GM12891 (cell line): ENCODE data around the gene NMUR1. TPM values are rescaled to one million over a fixed set of nuclear protein-coding genes. Genes with fewer than 3 reads are reported as not detected.
"Not testable (repeated sequence)": the region's sequence is repeated elsewhere in the genome, so short reads cannot be mapped to it uniquely, and the experiment has no call there.

ENCODE experiments used
- DNase-seq: peaks from one replicate; pipeline ENCODE4 v3.0.0; 2011; ENCODE audit warnings: low spot score; ENCODE audit not compliant: insufficient read length
- FAIRE-seq: peaks from 2 replicates; lab custom pipeline; 2011; peaks lifted over from hg19 to GRCh38; lab: Jason Lieb, UNC
- PAX5 ChIP-seq: IDR thresholded peaks from 2 replicates; pipeline ENCODE4 v1.6.1; 2011; ENCODE audit warnings: low read length, moderate library complexity, mild to moderate bottlenecking; ENCODE audit not compliant: insufficient read depth, severe bottlenecking
- POLR2A ChIP-seq: IDR thresholded peaks from 2 replicates; pipeline ENCODE4 v1.6.1; 2011; ENCODE audit warnings: low read depth, low read length, control low read depth
- POLR2AphosphoS5 ChIP-seq: IDR thresholded peaks from 2 replicates; pipeline ENCODE4 v1.6.1; 2011; ENCODE audit warnings: low read depth, low read length, control low read depth
- POU2F2 ChIP-seq: IDR thresholded peaks from 2 replicates; pipeline ENCODE4 v1.6.1; 2011; ENCODE audit warnings: low read depth, mild to moderate bottlenecking, control low read depth, low read length, moderate library complexity
- SPI1 ChIP-seq: IDR thresholded peaks from 2 replicates; pipeline ENCODE4 v1.6.1; 2011; ENCODE audit warnings: low read depth, low read length, control low read depth
- TAF1 ChIP-seq: IDR thresholded peaks from 2 replicates; pipeline ENCODE4 v1.6.1; 2011; ENCODE audit warnings: low read depth, low read length, control low read depth
- polyA plus RNA-seq: library from polyadenylated mRNA; unstranded; fragments of >200 nt; gene quantifications from one replicate; pipeline ENCODE4 v1.2.1, GENCODE V29; 2012; ENCODE audit warnings: low read depth, missing spikeins, inconsistent platforms; ENCODE audit not compliant: missing spikeins

Gene NMUR1, protein sequence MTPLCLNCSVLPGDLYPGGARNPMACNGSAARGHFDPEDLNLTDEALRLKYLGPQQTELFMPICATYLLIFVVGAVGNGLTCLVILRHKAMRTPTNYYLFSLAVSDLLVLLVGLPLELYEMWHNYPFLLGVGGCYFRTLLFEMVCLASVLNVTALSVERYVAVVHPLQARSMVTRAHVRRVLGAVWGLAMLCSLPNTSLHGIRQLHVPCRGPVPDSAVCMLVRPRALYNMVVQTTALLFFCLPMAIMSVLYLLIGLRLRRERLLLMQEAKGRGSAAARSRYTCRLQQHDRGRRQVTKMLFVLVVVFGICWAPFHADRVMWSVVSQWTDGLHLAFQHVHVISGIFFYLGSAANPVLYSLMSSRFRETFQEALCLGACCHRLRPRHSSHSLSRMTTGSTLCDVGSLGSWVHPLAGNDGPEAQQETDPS
- polyA plus RNA-seq: 0.31 TPM

DNA sequence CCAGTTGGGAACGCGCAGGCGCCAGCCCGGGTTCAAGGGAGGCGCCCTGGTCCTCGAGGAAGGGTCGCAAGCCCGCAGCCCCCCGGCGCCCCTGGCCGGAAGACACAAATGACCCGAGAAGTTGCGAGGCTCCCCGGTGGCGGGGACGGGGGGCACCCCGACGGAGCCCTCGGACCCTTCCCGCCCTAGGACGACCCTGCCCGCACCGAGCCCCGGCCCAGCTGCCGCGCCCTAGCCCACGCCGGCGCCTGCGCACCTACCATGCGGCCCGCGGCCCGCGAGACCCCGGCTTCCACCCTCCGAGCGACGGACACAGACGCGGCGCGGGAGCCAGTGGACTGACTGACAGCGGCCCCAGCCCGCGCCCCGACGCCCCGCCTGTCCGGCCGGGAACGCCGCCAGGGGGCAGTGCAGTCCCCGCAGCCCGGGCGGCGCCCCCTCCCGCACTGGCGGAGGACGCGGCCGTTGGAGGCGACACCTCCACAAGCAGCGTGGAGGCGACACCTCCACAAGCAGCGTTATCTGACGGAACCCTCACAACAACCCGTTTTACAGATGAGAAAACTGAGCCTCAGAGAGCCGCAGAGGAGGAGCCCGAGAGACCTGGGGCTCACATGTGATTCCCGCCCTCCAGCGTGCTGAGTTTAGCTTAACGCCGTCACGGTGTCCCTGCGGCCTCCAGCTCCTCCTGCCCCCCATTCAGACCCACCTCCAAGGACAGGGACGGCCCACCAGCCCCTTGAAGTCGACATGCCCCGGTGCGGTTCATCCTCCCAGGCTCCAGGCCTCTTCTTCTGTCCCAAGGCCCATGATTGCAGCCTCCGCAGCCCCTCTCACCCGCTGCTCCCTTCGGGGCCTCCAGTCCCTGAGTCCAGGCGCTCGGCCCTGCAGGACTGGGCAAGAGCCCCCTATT lies at the start of gene NMUR1:
Gene NMUR1 (minus strand): TSS at position 347 of the 913 bp plus-strand sequence. CDS start 84 bp downstream, at position 263.
- FAIRE-seq: peak; percentile 94
- peak; percentile 80 for DNase-seq
- TF ChIP-seq POLR2AphosphoS5: no peak
- TF ChIP-seq PAX5: no peak
- no peak for TF ChIP-seq POLR2A
- no peak for TF ChIP-seq SPI1
- no peak for TF ChIP-seq TAF1

GRCh38 chr2:231579560-231579959 lies 49.3 kb upstream of the NMUR1 start:
- DNase-seq: no peak
- FAIRE-seq: peak; percentile 16
- TF ChIP-seq SPI1 (no peak), PAX5 (no peak), POLR2A (no peak)

- not testable (repeated sequence) for FAIRE-seq, DNase-seq
Observed at GRCh38 chr2:231578655-231579054, 48.4 kb upstream of the NMUR1 start.

DNA sequence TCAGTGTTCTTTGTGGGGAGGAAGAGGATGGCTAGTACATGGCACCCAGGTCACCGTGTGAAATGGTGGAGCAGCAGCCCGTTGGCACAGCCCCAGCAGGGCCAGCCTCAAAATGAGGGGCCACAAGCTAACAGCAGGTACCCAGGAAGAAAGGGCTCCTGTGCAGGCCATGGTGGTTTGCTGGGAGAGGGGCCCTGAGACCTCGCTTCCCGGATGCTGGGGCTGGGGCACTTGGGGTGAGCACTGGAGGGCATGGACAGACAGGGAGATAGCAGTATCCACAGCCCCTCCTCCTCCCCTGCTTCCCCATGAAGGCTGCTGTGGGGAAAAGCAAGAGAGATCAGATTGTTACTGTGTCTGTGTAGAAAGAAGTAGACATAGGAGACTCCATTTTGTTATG lies 46.2 kb upstream of the NMUR1 start:
- DNase-seq: no peak
- TF ChIP-seq PAX5 (no peak), POU2F2 (no peak)
- no peak for FAIRE-seq

DNA sequence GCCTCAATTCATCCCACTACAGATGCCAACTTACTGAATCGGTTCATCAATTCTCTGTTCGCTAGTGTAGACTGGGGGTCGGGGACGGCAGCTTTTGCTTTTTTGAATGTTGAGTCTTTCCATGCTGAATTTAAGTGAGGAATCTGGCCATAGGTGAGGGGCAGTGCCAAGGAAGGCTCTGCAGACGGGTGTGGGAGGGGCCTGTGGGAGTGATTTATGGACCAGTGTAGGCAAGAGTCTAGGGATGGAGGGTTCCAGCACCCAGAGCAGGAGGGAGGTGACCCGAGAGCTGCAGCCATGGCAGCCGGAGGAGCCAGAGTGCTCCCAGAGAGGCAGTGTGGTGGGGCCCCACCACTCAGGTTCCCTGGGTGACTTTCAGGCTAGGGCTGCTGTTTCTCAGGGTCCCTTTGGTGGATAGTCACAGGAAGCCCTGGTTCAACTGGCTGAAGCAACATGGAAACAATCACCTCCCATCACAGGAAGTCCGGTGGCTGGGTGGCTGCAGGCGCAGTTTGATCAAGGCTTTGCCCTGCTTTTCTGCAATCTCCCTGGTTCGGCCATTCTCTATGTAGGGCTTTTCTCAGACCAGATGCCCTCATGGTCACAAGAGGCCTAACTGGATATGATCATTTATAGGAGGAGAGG lies 45.5 kb upstream of the NMUR1 start:
- DNase-seq: no peak
- TF ChIP-seq POU2F2 (no peak), POLR2A (no peak), PAX5 (no peak), POLR2AphosphoS5 (no peak), SPI1 (no peak), TAF1 (no peak)
- FAIRE-seq: no peak

- DNase-seq (no peak), FAIRE-seq (no peak)
- no peak for TF ChIP-seq PAX5
- no peak for TF ChIP-seq POLR2A
- TF ChIP-seq POU2F2: no peak
- no peak for TF ChIP-seq SPI1
- no peak for TF ChIP-seq TAF1
Observed at GRCh38 chr2:231573698-231574421, 43.6 kb upstream of the NMUR1 start.

DNA sequence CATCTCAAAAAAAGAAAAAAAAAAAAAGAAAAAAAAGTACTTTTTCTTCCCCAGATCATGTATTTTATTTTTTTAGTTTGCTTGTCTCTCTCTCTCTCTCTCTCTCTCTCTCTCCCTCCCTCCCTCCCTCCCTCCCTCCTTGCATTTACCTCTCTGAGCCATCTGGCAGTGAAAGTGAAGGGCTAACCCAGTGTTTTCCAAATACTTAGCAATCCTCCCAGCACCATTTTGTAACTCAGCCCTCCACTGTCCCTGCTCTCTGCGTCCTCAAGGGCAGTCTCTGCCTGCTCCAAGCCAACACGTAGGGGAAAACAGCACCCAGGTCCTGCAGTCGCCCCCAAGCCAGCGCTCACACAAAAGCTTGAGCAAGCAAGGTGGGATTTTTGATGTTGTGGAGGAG lies 42.9 kb upstream of the NMUR1 start:
- DNase-seq (no peak), FAIRE-seq (no peak)
- TF ChIP-seq SPI1 (no peak), PAX5 (no peak), POLR2AphosphoS5 (no peak), TAF1 (no peak), POLR2A (no peak), POU2F2 (no peak)

DNA sequence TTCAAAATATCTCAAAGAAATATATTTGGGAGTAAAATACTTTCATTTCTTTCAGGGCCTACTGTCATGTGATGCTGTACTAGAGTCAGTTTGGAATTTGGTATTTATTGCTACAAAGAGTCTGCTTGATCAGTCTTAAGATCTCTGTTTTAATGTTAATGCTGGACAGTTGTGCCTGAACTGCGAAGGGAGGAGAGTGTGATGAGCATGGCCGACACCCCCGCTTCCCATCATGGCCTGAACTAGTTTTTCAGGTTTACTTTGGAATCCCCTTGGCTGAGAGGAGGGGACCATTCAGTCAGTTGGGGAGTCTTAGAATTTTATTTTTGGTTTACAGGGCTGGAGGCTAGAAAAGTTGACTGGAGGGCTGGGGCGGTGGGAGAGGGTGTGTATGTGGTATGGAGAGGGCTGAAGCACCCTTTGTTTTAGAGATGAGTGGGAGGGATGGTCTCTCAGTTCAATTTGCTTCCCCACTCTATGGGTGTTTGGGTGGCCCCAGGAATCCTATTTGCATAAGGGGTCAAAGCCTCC lies 41.5 kb upstream of the NMUR1 start:
- FAIRE-seq (no peak), DNase-seq (no peak)
- TF ChIP-seq PAX5 (no peak), POU2F2 (no peak), POLR2A (no peak), SPI1 (no peak)

GRCh38 chr2:231570915-231571314 lies 40.7 kb upstream of the NMUR1 start:
- not testable (repeated sequence) for DNase-seq, FAIRE-seq
